HEK293T (cell line): Measurements from ENCODE around the gene HPS5.
"Not testable (repeated sequence)": the region's sequence is repeated elsewhere in the genome, so short reads cannot be mapped to it uniquely, and the experiment has no call there.

Experiments
- CTCF ChIA-PET: fragments of 350-600 bp; formaldehyde crosslinking; extraction: SDS; loops from one replicate; lab custom pipeline; 2021; ENCODE audit warnings: antibody characterized with exemption, inconsistent platforms; lab: Yijun Ruan, JAX
- POLR2A ChIA-PET: fragments of 350-600 bp; formaldehyde crosslinking; extraction: SDS; loops from one replicate; lab custom pipeline; 2020; ENCODE audit warnings: antibody characterized with exemption, inconsistent platforms; lab: Yijun Ruan, JAX
- DNase-seq: peaks from one replicate; pipeline ENCODE4 v3.0.0; 2012; ENCODE audit warnings: mixed read lengths; ENCODE audit errors: extremely low spot score
- ARNT ChIP-seq: fragments of 450-650 bp; IDR thresholded peaks from 2 replicates; pipeline ENCODE4 v1.6.1; 2017; ENCODE audit warnings: mild to moderate bottlenecking
- BHLHE40 ChIP-seq: fragments of 450-650 bp; IDR thresholded peaks from 2 replicates; pipeline ENCODE4 v1.6.1; 2016; ENCODE audit warnings: mild to moderate bottlenecking, moderate library complexity, borderline replicate concordance
- CTBP1 ChIP-seq: fragments of 450-650 bp; IDR thresholded peaks from 2 replicates; pipeline ENCODE4 v1.6.1; 2016; ENCODE audit warnings: borderline replicate concordance
- ELF4 ChIP-seq: fragments of 450-650 bp; IDR thresholded peaks from 2 replicates; pipeline ENCODE4 v1.6.1; 2017; ENCODE audit warnings: antibody characterized with exemption
- FOXA1 ChIP-seq: fragments of 450-650 bp; IDR thresholded peaks from 2 replicates; pipeline ENCODE4 v1.6.1; 2016; ENCODE audit warnings: mild to moderate bottlenecking
- FOXK2 ChIP-seq: fragments of 450-650 bp; IDR thresholded peaks from 2 replicates; pipeline ENCODE4 v1.6.1; 2016; ENCODE audit warnings: mild to moderate bottlenecking
- FOXM1 ChIP-seq: fragments of 450-650 bp; IDR thresholded peaks from 2 replicates; pipeline ENCODE4 v1.6.1; 2017; ENCODE audit warnings: mild to moderate bottlenecking, borderline replicate concordance
- HDGF ChIP-seq: fragments of 450-650 bp; IDR thresholded peaks from 2 replicates; pipeline ENCODE4 v1.6.1; 2017; ENCODE audit warnings: antibody characterized with exemption, borderline replicate concordance
- L3MBTL2 ChIP-seq: fragments of 450-650 bp; conservative IDR thresholded peaks from 2 replicates; pipeline ENCODE4 v1.6.1; 2016; ENCODE audit warnings: mild to moderate bottlenecking
- LEF1 ChIP-seq: fragments of 450-650 bp; IDR thresholded peaks from 2 replicates; pipeline ENCODE4 v1.6.1; 2017; ENCODE audit warnings: mild to moderate bottlenecking, borderline replicate concordance
- NFRKB ChIP-seq: fragments of 450-650 bp; IDR thresholded peaks from 2 replicates; pipeline ENCODE4 v1.6.1; 2016; ENCODE audit warnings: mild to moderate bottlenecking, moderate library complexity
- PKNOX1 ChIP-seq: fragments of 450-650 bp; IDR thresholded peaks from 2 replicates; pipeline ENCODE4 v1.6.1; 2016
- SP1 ChIP-seq: fragments of 450-650 bp; IDR thresholded peaks from 2 replicates; pipeline ENCODE4 v1.6.1; 2017
- SUZ12 ChIP-seq: fragments of 450-650 bp; IDR thresholded peaks from 2 replicates; pipeline ENCODE4 v1.6.1; 2016; ENCODE audit warnings: mild to moderate bottlenecking
- TARDBP ChIP-seq: fragments of 450-650 bp; IDR thresholded peaks from 2 replicates; pipeline ENCODE4 v1.6.1; 2016
- ZNF384 ChIP-seq: fragments of 450-650 bp; IDR thresholded peaks from 2 replicates; pipeline ENCODE4 v1.6.1; 2016

The HPS5 gene

DNA sequence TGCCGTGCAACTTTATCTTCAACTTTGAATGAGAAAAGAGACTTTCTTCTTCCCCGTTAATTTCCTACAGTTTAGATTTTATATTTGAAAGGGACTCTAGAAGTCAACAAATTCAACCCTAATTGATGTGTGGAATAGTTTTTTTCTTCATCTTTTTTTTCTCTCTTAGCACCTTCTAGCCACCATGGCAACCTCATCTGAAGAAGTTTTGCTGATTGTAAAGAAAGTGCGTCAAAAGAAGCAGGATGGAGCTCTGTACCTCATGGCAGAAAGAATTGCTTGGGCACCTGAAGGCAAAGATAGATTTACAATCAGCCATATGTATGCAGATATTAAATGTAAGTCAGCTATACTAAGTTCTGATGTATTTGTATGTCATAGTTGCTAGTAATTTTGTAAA lies 11.0 kb upstream of the HPS5 start:
- no peak for DNase-seq
- CTCF ChIA-PET = no interaction called here
- TF ChIP-seq PKNOX1 = no peak
- no peak for TF ChIP-seq ZNF384
- no peak for TF ChIP-seq LEF1
- TF ChIP-seq FOXM1 = no peak
- no peak for TF ChIP-seq L3MBTL2
- POLR2A ChIA-PET = no interaction called here

GRCh38 chr11:18332302-18332701 lies 10.4 kb upstream of the HPS5 start:
- TF ChIP-seq ARNT = no peak
- no peak for TF ChIP-seq FOXK2
- no peak for TF ChIP-seq TARDBP
- no peak for TF ChIP-seq SP1
- no peak for TF ChIP-seq CTBP1
- no peak for TF ChIP-seq HDGF
- no peak for TF ChIP-seq ELF4
- TF ChIP-seq L3MBTL2 = no peak
- no peak for TF ChIP-seq NFRKB
- DNase-seq = no peak
- POLR2A ChIA-PET = no interaction called here
- CTCF ChIA-PET = no interaction called here

DNA sequence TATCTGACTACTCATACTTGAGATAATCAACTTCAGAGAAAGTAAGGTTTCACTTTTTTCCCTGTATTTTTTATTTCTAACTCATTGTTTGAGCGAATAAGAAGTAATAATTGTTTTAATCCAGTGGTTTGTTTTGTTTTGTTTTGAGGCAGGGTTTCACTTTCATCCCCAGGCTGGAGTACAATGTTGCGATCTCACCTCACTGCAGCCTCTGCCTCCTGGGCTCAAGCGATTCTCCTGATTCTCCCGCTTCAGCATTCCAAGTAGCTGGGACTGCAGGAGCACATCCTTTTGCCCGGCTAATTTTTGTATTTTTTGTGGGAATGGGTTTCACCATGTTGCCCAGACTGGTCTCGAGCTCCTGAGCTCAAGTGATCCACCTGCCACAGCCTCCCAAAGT lies 9.0 kb upstream of the HPS5 start:
- ChIA-PET POLR2A (no interaction called here), CTCF (interaction anchor here (0.8 kb wide), 1 partner anchor 225 kb away, joined by 3 read pairs; no protein-coding TSS in a partner anchor)
- TF ChIP-seq SUZ12 = no peak
- no peak for TF ChIP-seq SP1
- no peak for DNase-seq

GRCh38 chr11:18329196-18329870 lies 7.4 kb upstream of the HPS5 start:
- ChIA-PET POLR2A (no interaction called here), CTCF (no interaction called here)
- no peak for TF ChIP-seq FOXK2
- no peak for TF ChIP-seq ELF4
- no peak for DNase-seq

DNA sequence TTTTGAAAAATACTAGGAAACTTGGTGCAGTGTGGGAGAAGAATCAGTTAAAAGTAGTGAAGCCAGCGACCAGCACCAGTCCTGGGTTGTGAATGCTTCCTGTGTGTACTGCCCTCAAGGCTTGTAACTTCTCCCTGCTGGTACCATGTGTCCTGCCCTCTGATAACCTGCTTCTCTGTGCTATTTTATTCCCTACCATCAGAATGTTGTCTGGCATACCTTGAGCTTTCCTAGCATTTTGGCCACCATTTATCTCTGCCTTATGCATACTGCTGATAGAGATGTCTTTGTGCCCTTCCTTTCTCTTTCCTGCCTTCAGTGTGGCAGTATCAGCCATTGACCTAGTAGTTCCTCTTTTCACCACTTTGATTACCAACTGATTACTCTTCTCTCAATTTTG lies 2.4 kb upstream of the HPS5 start:
- ChIA-PET CTCF (no interaction called here), POLR2A (no interaction called here)
- TF ChIP-seq FOXA1 (no peak), BHLHE40 (no peak), NFRKB (no peak), FOXM1 (no peak), L3MBTL2 (no peak), PKNOX1 (no peak), ARNT (no peak), ELF4 (no peak), TARDBP (no peak)
- DNase-seq = no peak

- POLR2A ChIA-PET, DNase-seq, CTCF ChIA-PET: not testable (repeated sequence)
Measured at GRCh38 chr11:18323881-18324280, 1.9 kb upstream of the HPS5 start.

DNA sequence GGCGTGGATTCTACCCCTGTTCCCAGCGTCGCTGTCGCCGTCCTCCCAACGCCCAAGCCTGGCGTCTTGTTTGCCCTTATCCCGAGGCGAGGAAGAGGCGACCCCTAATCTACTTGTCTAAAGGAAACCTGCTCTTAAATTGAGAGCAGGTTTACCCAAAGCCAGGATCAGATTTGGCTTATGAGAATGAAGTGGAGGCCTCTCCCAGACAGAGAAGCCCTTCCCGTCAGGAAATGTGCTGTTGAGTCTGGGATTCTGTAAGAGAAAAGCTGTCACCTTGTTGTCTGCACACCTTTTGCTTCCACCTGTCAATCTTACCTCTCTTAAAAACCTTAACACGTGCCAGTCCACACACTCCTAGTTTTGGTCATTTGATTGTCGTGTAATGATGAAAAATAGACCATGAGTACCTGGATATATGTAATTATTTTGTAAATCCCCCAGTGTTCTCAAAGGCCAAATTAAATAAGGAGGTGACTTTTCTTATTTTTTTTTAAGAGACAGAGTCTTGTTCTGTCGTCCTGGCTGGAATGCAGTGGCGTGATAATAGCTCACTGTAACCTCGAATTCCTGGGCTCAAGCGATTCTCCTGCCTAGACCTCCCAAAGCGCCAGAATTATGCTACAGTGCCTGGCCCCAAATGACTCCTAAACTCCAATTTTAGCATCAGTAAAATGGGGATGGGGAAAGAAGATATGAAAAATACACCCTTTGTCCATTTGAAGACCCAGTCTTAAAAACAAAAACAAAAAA lies 1.1 kb upstream of the HPS5 start:
- DNase-seq = no peak
- POLR2A ChIA-PET = interaction anchor here (4.3 kb wide), 1 partner anchor 73 kb away, joined by 37 read pairs; the partner anchor contains the start of gene LDHA

More for the DNA sequence above, 1.1 kb upstream of the HPS5 start:
- CTCF ChIA-PET = no interaction called here
- TF ChIP-seq HDGF (no peak), PKNOX1 (peak; percentile 79)
